ENCODE data around the gene MACROD2.
A peak's percentile ranks its signal among the peaks of the same experiment; 100 is the strongest.
"Not testable (repeated sequence)": the region's sequence is repeated elsewhere in the genome, so short reads cannot be mapped to it uniquely, and the experiment has no call there.

Gene MACROD2

GRCh38 chr20:15075586-15075985 is 1080.3 kb downstream of the MACROD2 start:
- DNase-seq: no peak

- DNase-seq: peak; percentile 61
These were observed 1081.5 kb downstream of the MACROD2 start for GRCh38 chr20:15076785-15077184.

- DNase-seq: no peak
These were observed 1082.5 kb downstream of the MACROD2 start for GRCh38 chr20:15077733-15078250.

GRCh38 chr20:15079594-15080340 is 1084.5 kb downstream of the MACROD2 start:
- DNase-seq: no peak

GRCh38 chr20:15081261-15081660 is 1085.9 kb downstream of the MACROD2 start:
- DNase-seq: no peak

GRCh38 chr20:15091421-15092037 is 1096.2 kb downstream of the MACROD2 start:
- DNase-seq: no peak

- no peak for DNase-seq
These were observed 1103.0 kb downstream of the MACROD2 start for GRCh38 chr20:15098351-15098750.

- DNase-seq: no peak
These were observed 1103.8 kb downstream of the MACROD2 start for GRCh38 chr20:15099130-15099529.

- no peak for DNase-seq
These were observed 1105.3 kb downstream of the MACROD2 start for GRCh38 chr20:15100506-15101160.

GRCh38 chr20:15107931-15108330 is 1112.6 kb downstream of the MACROD2 start:
- DNase-seq: no peak

GRCh38 chr20:15109494-15109893 is 1114.2 kb downstream of the MACROD2 start:
- DNase-seq: no peak

- DNase-seq: no peak
These were observed 1116.3 kb downstream of the MACROD2 start for GRCh38 chr20:15111654-15112053.

GRCh38 chr20:15113144-15113773 is 1117.9 kb downstream of the MACROD2 start:
- no peak for DNase-seq

GRCh38 chr20:15119852-15120487 is 1124.7 kb downstream of the MACROD2 start:
- DNase-seq: no peak

- no peak for DNase-seq
These were observed 1127.3 kb downstream of the MACROD2 start for GRCh38 chr20:15122613-15123012.

GRCh38 chr20:15131176-15131575 is 1135.9 kb downstream of the MACROD2 start:
- no peak for DNase-seq

GRCh38 chr20:15138548-15139126 is 1143.3 kb downstream of the MACROD2 start:
- DNase-seq: no peak

- no peak for DNase-seq
These were observed 1144.2 kb downstream of the MACROD2 start for GRCh38 chr20:15139522-15139921.

- no peak for DNase-seq
These were observed 1145.0 kb downstream of the MACROD2 start for GRCh38 chr20:15140286-15140685.

GRCh38 chr20:15140940-15141339 is 1145.6 kb downstream of the MACROD2 start:
- DNase-seq: not testable (repeated sequence)

- DNase-seq: no peak
These were observed 1146.5 kb downstream of the MACROD2 start for GRCh38 chr20:15141861-15142260.

- DNase-seq: no peak
These were observed 1148.2 kb downstream of the MACROD2 start for GRCh38 chr20:15143478-15143877.
